H9 (cell line): Measurements from ENCODE around the gene KIRREL3. TPM values are rescaled to one million over a fixed set of nuclear protein-coding genes. Genes with fewer than 3 reads are reported as not detected.

Source experiments
- DNase-seq: peaks from one replicate; pipeline ENCODE4 v3.0.0-alpha.2; 2017
- H2AFZ ChIP-seq: one replicate; pipeline ENCODE4 v1.6.1; 2013; ENCODE audit warnings: mild to moderate bottlenecking, low read length, control low read depth, moderate library complexity
- H2AK5ac ChIP-seq: 2 replicates; pipeline ENCODE4 v1.6.1; 2013; ENCODE audit warnings: low read length, control low read depth, mixed read lengths; ENCODE audit not compliant: insufficient read length
- H2BK120ac ChIP-seq: one replicate; pipeline ENCODE4 v1.6.1; 2013; ENCODE audit warnings: low read depth, mild to moderate bottlenecking, low read length, control low read depth, inconsistent platforms; ENCODE audit not compliant: poor library complexity, severe bottlenecking
- H2BK12ac ChIP-seq: 2 replicates; pipeline ENCODE4 v1.6.1; 2013; ENCODE audit warnings: low read length, control low read depth, mixed read lengths, low read depth; ENCODE audit not compliant: insufficient read length
- H2BK15ac ChIP-seq: 2 replicates; pipeline ENCODE4 v1.6.1; 2013; ENCODE audit warnings: low read depth, low read length, control low read depth
- H2BK20ac ChIP-seq: one replicate; pipeline ENCODE4 v1.6.1; 2013; ENCODE audit warnings: low read depth, mild to moderate bottlenecking, low read length, control low read depth, inconsistent platforms; ENCODE audit not compliant: poor library complexity, severe bottlenecking
- H2BK5ac ChIP-seq: 2 replicates; pipeline ENCODE4 v1.6.1; 2013; ENCODE audit warnings: low read length, control low read depth, mixed read lengths; ENCODE audit not compliant: insufficient read length
- H3K14ac ChIP-seq: 2 replicates; pipeline ENCODE4 v1.6.1; 2013; ENCODE audit warnings: low read length, control low read depth; ENCODE audit not compliant: insufficient read depth
- H3K18ac ChIP-seq: 2 replicates; pipeline ENCODE4 v1.6.1; 2013; ENCODE audit warnings: low read depth, mild to moderate bottlenecking, mixed read lengths, low read length, control low read depth; ENCODE audit not compliant: insufficient read length
- H3K23ac ChIP-seq: 2 replicates; pipeline ENCODE4 v1.6.1; 2013; ENCODE audit warnings: low read length, control low read depth, mixed read lengths, low read depth; ENCODE audit not compliant: insufficient read length
- H3K23me2 ChIP-seq: 2 replicates; pipeline ENCODE4 v1.6.1; 2013; ENCODE audit warnings: low read depth, mild to moderate bottlenecking, mixed read lengths, low read length, control low read depth; ENCODE audit not compliant: insufficient read length, poor library complexity, severe bottlenecking
- H3K27ac ChIP-seq: 2 replicates; pipeline ENCODE4 v1.5.1; 2013; ENCODE audit warnings: low read length, control low read depth, mixed read lengths, low read depth; ENCODE audit not compliant: insufficient read length
- H3K27me3 ChIP-seq: 2 replicates; pipeline ENCODE4 v1.6.1; 2013; ENCODE audit warnings: low read length, control low read depth, inconsistent platforms; ENCODE audit not compliant: insufficient read depth
- H3K4ac ChIP-seq: 2 replicates; pipeline ENCODE4 v1.6.1; 2013; ENCODE audit warnings: low read depth, mild to moderate bottlenecking, control low read depth, inconsistent platforms, low read length, moderate library complexity
- H3K4me1 ChIP-seq: 2 replicates; pipeline ENCODE4 v1.6.1; 2013; ENCODE audit warnings: low read length, control low read depth, inconsistent platforms; ENCODE audit not compliant: insufficient read depth
- H3K4me2 ChIP-seq: 2 replicates; pipeline ENCODE4 v1.6.1; 2013; ENCODE audit warnings: low read length, control low read depth, mixed read lengths; ENCODE audit not compliant: insufficient read length, insufficient read depth
- H3K56ac ChIP-seq: 2 replicates; pipeline ENCODE4 v1.6.1; 2013; ENCODE audit warnings: low read depth, mild to moderate bottlenecking, mixed read lengths, low read length, control low read depth; ENCODE audit not compliant: insufficient read length
- H3K79me1 ChIP-seq: 2 replicates; pipeline ENCODE4 v1.6.1; 2013; ENCODE audit warnings: low read depth, mild to moderate bottlenecking, moderate library complexity, low read length, control low read depth, inconsistent platforms; ENCODE audit not compliant: insufficient read depth, poor library complexity, severe bottlenecking
- H3K79me2 ChIP-seq: 2 replicates; pipeline ENCODE4 v1.6.1; 2013; ENCODE audit warnings: low read length, control low read depth, inconsistent platforms; ENCODE audit not compliant: insufficient read depth
- H3K9ac ChIP-seq: 2 replicates; pipeline ENCODE4 v1.6.1; 2013; ENCODE audit warnings: low read length, control low read depth, mixed read lengths; ENCODE audit not compliant: insufficient read length; ENCODE audit errors: extremely low read depth
- H3K9me3 ChIP-seq: one replicate; pipeline ENCODE4 v1.6.1; 2013; ENCODE audit warnings: low read depth, low read length, inconsistent platforms; ENCODE audit not compliant: control insufficient read depth
- H3T11ph ChIP-seq: one replicate; pipeline ENCODE4 v1.6.1; 2013; ENCODE audit warnings: mild to moderate bottlenecking, low read length, control low read depth, inconsistent platforms
- H4K20me1 ChIP-seq: one replicate; pipeline ENCODE4 v1.6.1; 2013; ENCODE audit not compliant: control insufficient read depth, insufficient read length, insufficient read depth
- H4K5ac ChIP-seq: 2 replicates; pipeline ENCODE4 v1.6.1; 2013; ENCODE audit warnings: low read depth, mild to moderate bottlenecking, mixed read lengths, low read length, control low read depth; ENCODE audit not compliant: insufficient read length
- H4K8ac ChIP-seq: replicated peaks from 2 replicates; pipeline ENCODE4 v1.6.1; 2013; ENCODE audit warnings: low read length, control low read depth, mixed read lengths, low read depth; ENCODE audit not compliant: insufficient read length
- H4K91ac ChIP-seq: 2 replicates; pipeline ENCODE4 v1.6.1; 2013; ENCODE audit warnings: low read depth, mild to moderate bottlenecking, moderate library complexity, mixed read lengths, low read length, control low read depth; ENCODE audit not compliant: insufficient read length
- H3K27ac Mint-ChIP-seq, 3 experiments: 2 replicates in 2 of 3; 3 replicates in 1 of 3; pipeline ENCODE4 v1.8.0; 2020 to 2021; ENCODE audit warnings: mixed read lengths in 3 of 3, mild to moderate bottlenecking in 1 of 3, moderate library complexity in 1 of 3
- H3K27me3 Mint-ChIP-seq: 2 replicates; pipeline ENCODE4 v1.8.0; 2021; ENCODE audit warnings: low read depth, mild to moderate bottlenecking, moderate library complexity, mixed read lengths
- H3K36me3 Mint-ChIP-seq, 3 experiments: 2 replicates in 2 of 3; 3 replicates in 1 of 3; pipeline ENCODE4 v1.8.0; 2020 to 2021; ENCODE audit warnings: low read depth in 3 of 3, mixed read lengths in 3 of 3; ENCODE audit not compliant: insufficient read depth in 1 of 3
- H3K4me1 Mint-ChIP-seq, 2 experiments: 2 replicates each; pipeline ENCODE4 v1.8.0; 2020; ENCODE audit warnings: mixed read lengths in 2 of 2
- H3K4me3 Mint-ChIP-seq, 2 experiments: 2 replicates in 1 of 2; 3 replicates in 1 of 2; pipeline ENCODE4 v1.8.0; 2020 to 2021; ENCODE audit warnings: mild to moderate bottlenecking in 2 of 2, mixed read lengths in 2 of 2, moderate library complexity in 1 of 2
- H3K9me3 Mint-ChIP-seq, 2 experiments: 2 replicates in 1 of 2; 3 replicates in 1 of 2; pipeline ENCODE4 v1.8.0; 2020; ENCODE audit warnings: mild to moderate bottlenecking in 2 of 2, mixed read lengths in 2 of 2, moderate library complexity in 1 of 2
- WGBS: extraction: QIAGEN DNeasy Blood & Tissue Kit; methylation state at CpG from one replicate; pipeline ENCODE4 v1.1.7; 2013; ENCODE audit warnings: missing lambda C conversion rate, low lambda C conversion rate, mixed read lengths; ENCODE audit not compliant: insufficient read length; ENCODE audit errors: extremely low coverage; 5-methylcytosine and 5-hydroxymethylcytosine counted together
- total RNA-seq: library from RNA; stranded (reverse); gene quantifications from 2 replicates; pipeline ENCODE4 v1.2.1, GENCODE V29; 2021
- TF ChIP-seq, protein P1 (sequence below): fragments of 200-600 bp; sonication (generic); conservative IDR thresholded peaks from 3 replicates; pipeline ENCODE4 v1.8.0; 2021; ENCODE audit warnings: antibody characterized with exemption, mild to moderate bottlenecking

KIRREL3 gene
- total RNA-seq, 1 experiment from 2014 or later: 0.17 TPM

DNA sequence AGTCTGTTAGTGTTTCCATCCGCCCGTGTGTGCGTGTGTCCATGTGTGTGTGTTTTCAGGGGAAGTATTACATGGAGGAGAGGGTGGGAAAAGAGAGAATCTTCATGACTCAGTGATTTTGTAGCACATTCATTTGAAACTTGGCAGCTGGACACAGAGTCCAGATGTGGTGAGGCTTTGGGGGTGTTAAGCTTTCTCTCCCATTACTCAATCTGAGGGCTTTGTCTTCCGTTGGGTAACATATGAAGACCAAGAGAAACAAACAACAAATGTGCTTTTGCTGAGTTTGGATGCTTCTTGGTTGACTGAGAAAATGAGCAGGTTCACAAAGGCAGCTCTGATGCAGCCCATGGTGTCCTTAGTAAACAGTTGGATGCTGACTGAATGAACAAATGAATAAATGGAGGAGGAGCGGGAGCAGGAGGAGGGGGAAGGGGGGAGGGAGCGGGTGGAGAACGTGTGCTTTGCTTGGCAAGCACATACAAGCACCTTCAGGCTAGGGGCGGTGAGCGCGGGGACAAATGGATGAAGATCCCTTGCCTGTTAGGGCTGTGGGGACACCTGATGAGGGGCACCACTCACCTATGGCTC is 540.8 kb downstream of the KIRREL3 start:
- Histone ChIP-seq H2AFZ (no peak overlapping the region), H2BK5ac (no peak overlapping the region), H3K18ac (no peak overlapping the region), H3K9me3 (no peaks in the 10 kb centered on the region), H3K9ac (no peak overlapping the region), H4K5ac (no peak overlapping the region), H2AK5ac (no peak overlapping the region), H3K27me3 (no peaks in the 10 kb centered on the region), H3K23ac (no peak overlapping the region), H3K4ac (no peak overlapping the region), H4K20me1 (no peaks in the 10 kb centered on the region), H2BK12ac (no peak overlapping the region), H3T11ph (no peak overlapping the region), H4K8ac (no peak overlapping the region), H3K23me2 (no peaks in the 10 kb centered on the region), H3K14ac (no peak overlapping the region), H3K79me2 (no peaks in the 10 kb centered on the region), H2BK20ac (no peak overlapping the region), H2BK15ac (no peak overlapping the region), H2BK120ac (no peak overlapping the region), H3K4me2 (no peak overlapping the region), H3K56ac (no peak overlapping the region), H3K79me1 (no peaks in the 10 kb centered on the region), H3K4me1 (no peaks in the 10 kb centered on the region), H4K91ac (no peak overlapping the region), H3K27ac (no peak overlapping the region)
- peaks cover 5 to 11% of the 10 kb centered on the region in 2 experiments for H3K4me1 Mint-ChIP-seq
- no CpG with 5 or more reads among the region's 10 CpGs for WGBS
- peaks cover 3 to 4% of the 10 kb centered on the region in 2 experiments; a peak in 1 of 5 replicates for H3K9me3 Mint-ChIP-seq
- TF ChIP-seq, protein P1, sequence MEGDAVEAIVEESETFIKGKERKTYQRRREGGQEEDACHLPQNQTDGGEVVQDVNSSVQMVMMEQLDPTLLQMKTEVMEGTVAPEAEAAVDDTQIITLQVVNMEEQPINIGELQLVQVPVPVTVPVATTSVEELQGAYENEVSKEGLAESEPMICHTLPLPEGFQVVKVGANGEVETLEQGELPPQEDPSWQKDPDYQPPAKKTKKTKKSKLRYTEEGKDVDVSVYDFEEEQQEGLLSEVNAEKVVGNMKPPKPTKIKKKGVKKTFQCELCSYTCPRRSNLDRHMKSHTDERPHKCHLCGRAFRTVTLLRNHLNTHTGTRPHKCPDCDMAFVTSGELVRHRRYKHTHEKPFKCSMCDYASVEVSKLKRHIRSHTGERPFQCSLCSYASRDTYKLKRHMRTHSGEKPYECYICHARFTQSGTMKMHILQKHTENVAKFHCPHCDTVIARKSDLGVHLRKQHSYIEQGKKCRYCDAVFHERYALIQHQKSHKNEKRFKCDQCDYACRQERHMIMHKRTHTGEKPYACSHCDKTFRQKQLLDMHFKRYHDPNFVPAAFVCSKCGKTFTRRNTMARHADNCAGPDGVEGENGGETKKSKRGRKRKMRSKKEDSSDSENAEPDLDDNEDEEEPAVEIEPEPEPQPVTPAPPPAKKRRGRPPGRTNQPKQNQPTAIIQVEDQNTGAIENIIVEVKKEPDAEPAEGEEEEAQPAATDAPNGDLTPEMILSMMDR: no peak
- no peak for DNase-seq
- H3K36me3 Mint-ChIP-seq: 0 out of 7 replicates have a peak, but pooled peaks cover 0 to 5% (median 0%) of the 10 kb centered on the region in 3 experiments
- peaks cover 8% of the 10 kb centered on the region for H3K27me3 Mint-ChIP-seq
- H3K4me3 Mint-ChIP-seq: no peak overlapping the region
- no peak overlapping the region for H3K27ac Mint-ChIP-seq
